ENCODE measurements around the gene OMG.
"Not testable (repeated sequence)": the region's sequence is repeated elsewhere in the genome, so short reads cannot be mapped to it uniquely, and the experiment has no call there.

Gene OMG

GRCh38 chr17:31307640-31308039, 10.6 kb upstream of the OMG start:
- no peak for DNase-seq

GRCh38 chr17:31299624-31300023, 2.6 kb upstream of the OMG start:
- no peak for DNase-seq

- DNase-seq: no peak
Observed at GRCh38 chr17:31296142-31296541, 897 bp downstream of the OMG start.

GRCh38 chr17:31295489-31295871, 1.6 kb downstream of the OMG start:
- no peak for DNase-seq

GRCh38 chr17:31294820-31295488, 2.1 kb downstream of the OMG start:
- DNase-seq: no peak

- no peak for DNase-seq
Observed at GRCh38 chr17:31294231-31294630, 2.8 kb downstream of the OMG start.

DNA sequence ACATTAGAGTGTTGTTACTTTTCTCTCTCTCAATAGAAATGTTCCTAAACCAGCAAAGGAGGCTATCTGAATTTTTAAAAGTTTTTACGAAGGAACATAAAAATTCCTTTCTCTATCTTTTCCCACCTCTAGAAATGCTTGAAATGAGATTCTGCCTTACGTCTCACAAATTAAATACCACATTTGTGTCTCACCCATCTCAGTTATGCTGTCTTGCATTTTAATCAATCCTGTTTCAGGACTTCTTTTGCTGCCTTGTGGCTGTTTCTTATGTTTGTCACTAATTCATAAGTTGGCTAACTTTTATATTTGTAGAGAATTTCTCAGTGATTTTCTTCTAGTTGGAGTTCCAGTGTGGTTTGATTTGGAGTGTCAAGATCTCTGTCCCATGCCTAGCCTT, 3.5 kb downstream of the OMG start:
- DNase-seq: no peak

DNA sequence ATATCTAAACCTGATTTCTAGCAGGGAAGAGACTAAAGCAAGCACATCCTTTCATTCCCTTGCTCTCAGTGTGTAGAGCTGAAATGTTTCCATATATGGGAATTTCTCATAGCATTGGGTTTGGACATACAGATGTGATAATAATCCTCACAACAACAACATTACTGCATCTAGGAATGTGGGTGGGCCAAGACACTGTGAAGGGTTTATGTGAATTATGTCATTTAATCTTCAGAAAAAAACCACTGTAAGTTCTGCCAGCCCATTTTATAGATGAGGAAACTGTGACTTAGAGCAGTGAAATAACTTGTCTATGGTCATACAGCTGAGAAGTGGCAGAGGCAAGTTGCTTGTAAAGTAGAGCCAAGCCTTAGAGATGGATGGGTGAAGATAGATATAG, 5.2 kb downstream of the OMG start:
- no peak for DNase-seq

DNA sequence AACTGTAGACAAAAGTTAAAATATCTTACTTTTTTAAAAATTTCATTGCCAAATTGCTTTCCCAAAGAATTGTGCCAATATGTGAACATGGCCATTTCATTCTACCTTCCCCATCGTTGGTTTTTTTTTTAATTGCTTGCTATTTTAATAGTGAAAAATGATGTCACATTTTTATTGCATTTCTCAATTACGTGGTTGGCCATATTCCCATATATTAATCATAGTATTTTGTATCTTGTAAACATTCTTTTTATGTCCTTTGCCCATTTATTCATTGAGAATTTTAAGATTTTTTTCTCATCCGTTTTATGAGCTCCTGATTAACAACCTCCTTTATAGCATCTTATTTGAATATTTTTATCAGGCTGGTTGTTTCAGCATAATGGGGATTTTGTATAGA, 7.2 kb downstream of the OMG start:
- no peak for DNase-seq

DNA sequence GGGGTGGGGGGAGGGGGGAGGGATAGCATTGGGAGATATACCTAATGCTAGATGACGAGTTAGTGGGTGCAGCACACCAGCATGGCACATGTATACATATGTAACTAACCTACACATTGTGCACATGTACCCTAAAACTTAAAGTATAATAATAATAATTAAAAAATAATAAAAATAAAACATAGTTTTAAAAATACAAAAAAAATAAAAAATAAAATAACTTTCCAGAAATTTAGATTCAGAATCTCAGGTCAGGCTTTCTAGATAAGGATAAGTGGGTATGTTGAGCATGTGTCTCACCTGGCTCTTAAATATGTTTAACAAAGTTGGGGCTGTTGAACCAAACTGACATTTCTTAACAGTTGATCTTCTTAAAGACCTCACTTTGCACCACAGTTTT, 9.1 kb downstream of the OMG start:
- DNase-seq: not testable (repeated sequence)

GRCh38 chr17:31286587-31286986, 10.5 kb downstream of the OMG start:
- DNase-seq: no peak

DNA sequence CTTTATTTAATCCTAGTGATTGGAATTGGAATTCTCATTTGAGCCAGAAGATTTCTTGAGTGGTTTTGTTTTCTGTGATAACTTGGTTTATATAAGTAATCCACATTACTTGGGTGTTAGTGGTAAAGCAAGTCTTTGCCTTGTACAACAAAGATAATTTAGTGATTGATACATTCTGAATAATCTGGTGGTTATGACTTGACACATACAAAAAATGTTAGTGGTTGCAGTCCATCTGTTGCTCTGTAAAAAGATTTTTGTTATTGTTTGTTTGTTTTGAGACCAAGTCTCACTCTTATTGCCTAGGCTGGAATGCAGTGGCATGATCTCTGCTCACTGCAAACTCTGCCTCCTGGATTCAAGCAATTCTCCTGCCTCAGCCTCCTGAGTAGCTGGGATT, 13.2 kb downstream of the OMG start:
- DNase-seq: no peak

DNA sequence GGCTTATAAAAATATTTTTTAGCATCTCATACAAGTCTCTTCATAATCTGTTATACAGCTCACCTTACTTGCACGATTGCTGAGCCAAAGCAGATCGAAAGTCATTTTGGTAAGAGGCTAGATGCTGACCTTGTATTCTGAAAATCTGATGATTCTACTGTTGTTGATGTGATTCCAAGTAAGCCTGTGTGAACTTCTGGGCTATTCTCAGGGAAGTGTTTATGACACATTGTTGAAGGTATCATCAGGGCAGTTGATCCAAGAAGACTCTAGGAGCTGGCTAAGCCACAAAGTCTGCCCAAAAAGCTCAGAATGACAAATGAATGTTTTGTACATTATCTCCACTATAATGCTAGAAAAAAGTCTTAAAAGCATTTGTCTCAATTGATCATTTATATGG, 16.0 kb downstream of the OMG start:
- no peak for DNase-seq

- DNase-seq: no peak
Observed at GRCh38 chr17:31279401-31279800, 17.6 kb downstream of the OMG start.

DNA sequence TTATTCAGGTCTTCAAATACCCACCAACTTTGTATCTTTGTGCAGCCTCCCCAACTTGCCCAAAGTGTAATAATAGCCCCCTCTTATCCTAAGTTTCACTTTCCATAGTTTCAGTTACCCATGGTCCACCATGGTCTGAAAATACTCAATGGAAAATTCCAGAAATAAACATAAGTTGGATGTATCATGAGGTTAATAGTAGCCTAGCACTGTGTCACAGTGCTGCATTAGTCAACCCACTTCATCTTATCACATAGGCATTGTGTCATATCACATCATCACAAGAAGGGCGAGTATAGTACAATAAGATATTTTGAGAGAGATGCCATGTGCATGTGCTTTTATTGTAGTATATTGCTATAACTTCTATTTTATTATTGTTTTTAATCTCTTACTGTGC, 21.9 kb downstream of the OMG start:
- DNase-seq: no peak

DNA sequence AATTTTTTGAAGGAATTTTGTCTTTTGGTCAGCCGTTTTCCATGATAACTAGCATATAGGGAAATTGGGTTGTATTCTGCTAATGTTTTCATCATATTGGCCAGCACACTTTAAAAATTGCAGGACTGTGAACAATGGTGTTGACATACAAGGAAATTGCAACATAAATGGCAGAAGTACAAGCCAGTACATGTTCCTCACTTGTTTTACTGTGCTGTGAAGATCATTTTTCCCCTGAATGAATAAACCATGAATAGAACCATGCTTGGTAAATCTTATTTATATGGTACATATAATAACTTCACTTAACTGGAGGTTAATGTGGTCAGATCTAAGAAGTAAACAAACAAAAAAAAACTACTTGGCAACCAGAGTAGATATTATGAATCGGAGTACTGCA, 22.8 kb downstream of the OMG start:
- no peak for DNase-seq

- DNase-seq: no peak
Observed at GRCh38 chr17:31273516-31273915, 23.5 kb downstream of the OMG start.

- no peak for DNase-seq
Observed at GRCh38 chr17:31272803-31273202, 24.2 kb downstream of the OMG start.

GRCh38 chr17:31272236-31272635, 24.8 kb downstream of the OMG start:
- DNase-seq: no peak

- no peak for DNase-seq
Observed at GRCh38 chr17:31269578-31269983, 27.5 kb downstream of the OMG start.

DNA sequence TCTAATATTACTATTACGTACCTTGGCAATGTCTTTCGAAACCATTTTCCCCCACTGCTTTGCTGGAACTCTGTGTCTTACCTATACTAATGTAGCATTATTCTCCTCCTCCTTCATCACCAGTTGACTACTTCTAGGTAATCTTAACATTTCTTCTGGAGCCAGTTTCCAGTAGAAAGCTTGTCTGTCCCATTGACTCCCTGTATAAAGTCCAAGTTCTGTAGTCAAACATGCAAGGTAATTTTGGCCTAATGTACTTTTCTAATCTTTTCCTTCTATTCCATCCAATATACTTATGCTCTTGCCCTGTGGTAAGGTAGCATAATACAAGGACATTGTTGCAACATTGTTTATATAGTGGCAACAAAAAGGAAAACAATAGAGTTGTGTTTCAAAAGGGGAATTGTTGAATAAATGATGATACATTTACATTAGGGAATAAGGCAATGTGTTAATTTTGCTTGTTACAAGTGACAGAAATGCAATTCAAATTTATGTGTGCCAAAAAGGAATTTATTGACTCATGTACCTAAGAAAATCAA, 27.9 kb downstream of the OMG start:
- DNase-seq: no peak

DNA sequence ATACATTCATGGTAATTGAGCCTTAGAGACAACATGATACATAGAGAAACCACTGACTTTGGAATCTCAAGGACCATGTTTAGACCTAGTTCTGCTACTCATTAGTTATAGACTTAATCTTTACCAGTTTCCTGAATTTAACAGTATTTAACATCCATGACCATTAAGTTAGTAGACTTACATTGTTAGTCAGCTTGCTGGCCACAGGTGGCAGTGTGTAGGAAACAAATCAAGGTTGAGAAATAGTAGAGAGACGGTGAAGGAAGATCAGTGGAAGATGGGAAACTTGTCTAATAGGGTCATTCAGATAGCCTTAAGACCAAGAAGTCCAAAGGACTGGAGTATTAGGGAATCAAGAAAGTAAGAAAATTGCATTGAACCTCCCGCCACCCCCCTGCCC, 31.0 kb downstream of the OMG start:
- no peak for DNase-seq

DNA sequence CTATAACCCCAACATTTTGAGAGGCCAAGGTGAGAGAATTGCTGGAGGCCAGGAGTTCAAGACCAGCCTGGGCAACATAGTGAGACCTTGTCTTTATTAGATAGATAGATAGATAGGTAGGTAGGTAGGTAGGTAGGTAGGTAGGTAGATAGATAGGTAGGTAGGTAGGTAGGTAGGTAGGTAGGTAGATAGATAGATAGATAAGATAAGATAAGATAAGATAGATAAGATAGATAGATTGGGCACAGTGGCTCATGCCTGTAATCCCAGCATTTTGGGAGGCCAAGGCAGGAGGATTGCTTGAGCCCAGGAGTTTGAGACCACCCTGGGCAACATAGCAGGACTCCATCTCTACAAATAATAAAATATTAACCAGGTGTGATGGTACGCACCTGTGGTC, 34.1 kb downstream of the OMG start:
- not testable (repeated sequence) for DNase-seq

DNA sequence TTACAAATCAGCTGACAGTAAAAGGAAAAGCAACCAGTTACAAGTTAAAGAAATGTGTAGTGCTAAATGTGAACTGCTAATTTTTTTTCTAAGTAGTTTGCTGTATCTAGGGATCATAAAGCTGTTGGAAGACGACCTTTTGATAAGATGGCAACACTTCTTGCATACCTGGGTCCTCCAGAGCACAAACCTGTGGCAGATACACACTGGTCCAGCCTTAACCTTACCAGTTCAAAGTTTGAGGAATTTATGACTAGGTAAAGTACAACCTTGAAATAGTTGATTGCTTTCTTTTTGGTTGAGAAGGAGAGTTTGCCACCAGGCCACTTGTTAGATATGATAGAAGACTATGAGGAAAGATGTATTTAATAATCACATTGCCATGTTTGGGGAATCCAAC, 35.4 kb downstream of the OMG start:
- DNase-seq: no peak

DNA sequence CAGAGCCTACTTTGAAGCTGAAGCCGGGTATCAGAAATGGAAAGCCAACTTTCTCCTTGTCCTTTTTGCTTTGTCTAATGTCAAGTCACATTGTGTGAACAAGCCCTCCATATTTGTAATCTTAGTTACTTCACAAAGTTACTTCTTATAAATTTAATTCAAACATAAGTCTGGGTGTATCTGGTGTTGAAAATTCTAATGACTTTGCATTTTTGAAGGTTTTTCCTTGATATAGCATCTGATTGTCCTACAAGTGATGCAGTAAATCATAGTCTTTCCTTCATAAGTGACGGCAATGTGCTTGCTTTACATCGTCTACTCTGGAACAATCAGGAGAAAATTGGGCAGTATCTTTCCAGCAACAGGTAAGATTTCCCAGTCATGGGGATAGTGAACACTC, 36.9 kb downstream of the OMG start:
- DNase-seq: no peak
